NT2/D1 (cell line): ENCODE data around the gene SCCPDH.

Experiments used
- DNase-seq: peaks from one replicate; pipeline ENCODE4 v3.0.0-alpha.2; 2011; ENCODE audit warnings: low read depth, low spot score
- H3K27me3 ChIP-seq: 2 replicates; pipeline ENCODE4 v1.6.0; 2011; ENCODE audit warnings: mild to moderate bottlenecking; ENCODE audit not compliant: insufficient read length, insufficient read depth
- H3K36me3 ChIP-seq: 2 replicates; pipeline ENCODE4 v1.6.1; 2011; ENCODE audit warnings: mild to moderate bottlenecking, low read length, mixed read lengths; ENCODE audit not compliant: insufficient read depth, insufficient read length
- H3K4me1 ChIP-seq: 2 replicates; pipeline ENCODE4 v1.5.1; 2011; ENCODE audit not compliant: insufficient read depth, insufficient read length
- H3K4me3 ChIP-seq: 2 replicates; pipeline ENCODE4 v1.5.1; 2011; ENCODE audit warnings: low read depth; ENCODE audit not compliant: insufficient read length
- H3K9ac ChIP-seq: 2 replicates; pipeline ENCODE4 v1.6.0; 2011; ENCODE audit warnings: low read depth; ENCODE audit not compliant: insufficient read length
- H3K9me3 ChIP-seq: 2 replicates; pipeline ENCODE4 v1.5.1; 2011; ENCODE audit warnings: mild to moderate bottlenecking, low read length; ENCODE audit not compliant: insufficient read depth
- SUZ12 ChIP-seq: IDR thresholded peaks from 2 replicates; pipeline ENCODE4 v1.6.1; 2011; ENCODE audit not compliant: insufficient read length, insufficient read depth; ENCODE audit errors: extremely low read depth
- YY1 ChIP-seq: IDR thresholded peaks from 2 replicates; pipeline ENCODE4 v1.6.1; 2011; ENCODE audit not compliant: insufficient read length, insufficient read depth
- ZNF274 ChIP-seq: IDR thresholded peaks from 2 replicates; pipeline ENCODE4 v1.6.1; 2011; ENCODE audit warnings: mild to moderate bottlenecking, low read depth, low read length

Gene SCCPDH

DNA sequence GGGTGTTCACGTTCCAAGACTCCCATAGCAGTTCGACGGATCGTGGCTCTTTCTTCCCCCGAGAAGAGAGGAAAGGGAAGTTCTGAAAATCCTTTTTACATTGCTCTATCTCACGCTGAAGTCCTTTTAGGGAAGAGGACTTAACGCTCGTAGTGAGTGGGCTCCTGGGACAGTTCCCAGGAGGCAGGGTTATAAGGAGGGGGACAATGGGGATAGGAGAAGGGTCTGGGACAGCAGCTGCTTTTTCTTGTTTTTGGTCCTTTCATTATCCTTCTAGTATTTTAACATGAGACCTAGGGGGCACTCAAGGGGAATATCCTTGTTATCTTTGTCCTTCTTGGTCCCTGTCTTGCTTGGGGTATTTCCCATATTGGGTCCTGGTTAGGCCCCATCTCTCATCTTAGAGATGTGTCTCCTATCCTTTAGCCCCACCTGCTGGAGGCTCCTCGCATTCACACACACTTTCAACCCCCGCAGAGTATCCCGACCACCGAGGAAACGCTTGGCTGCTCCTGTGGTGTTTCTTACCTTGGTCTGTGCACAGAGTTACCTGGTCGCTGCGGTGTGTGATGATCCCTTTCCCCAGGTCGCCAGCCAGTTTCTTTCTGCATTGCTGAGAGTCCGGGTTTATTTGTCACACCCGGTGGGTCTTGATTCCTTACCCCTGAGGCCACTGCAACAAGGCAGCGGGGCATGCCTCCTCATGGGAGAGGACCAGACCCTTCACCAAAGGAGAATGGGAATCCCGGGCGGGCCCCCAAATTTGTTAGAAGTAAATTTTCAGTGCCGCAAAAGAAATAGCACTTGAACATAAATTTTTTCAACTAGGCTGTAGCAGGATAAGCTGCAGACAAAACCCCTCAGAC lies 29.7 kb downstream of the SCCPDH start:
- Histone ChIP-seq H3K27me3 (no peaks in the 10 kb centered on the region), H3K9ac (no peak overlapping the region), H3K9me3 (no peaks in the 10 kb centered on the region), H3K36me3 (no peaks in the 10 kb centered on the region), H3K4me3 (no peak overlapping the region), H3K4me1 (no peaks in the 10 kb centered on the region)
- peak; percentile 81 for DNase-seq
- TF ChIP-seq YY1 (no peak), SUZ12 (no peak), ZNF274 (no peak)

DNA sequence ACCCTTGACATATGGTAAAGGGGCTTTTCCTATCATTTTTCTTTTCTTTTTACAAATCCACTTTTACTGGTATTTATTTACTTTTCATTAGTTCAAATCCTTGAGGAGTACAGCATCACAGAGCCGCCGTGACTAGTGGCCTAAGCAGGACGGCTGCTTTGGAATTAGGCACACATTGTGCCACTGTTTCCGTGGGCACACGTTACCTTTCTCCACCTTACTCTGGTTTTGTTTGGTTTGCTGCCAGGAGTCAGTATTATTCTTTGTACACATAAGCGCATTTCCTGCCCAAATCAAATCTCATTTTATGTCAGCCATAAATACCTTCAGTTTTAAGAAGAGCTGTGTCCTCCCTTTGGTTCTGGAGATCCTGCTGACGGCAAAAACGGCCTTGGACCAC lies 31.2 kb downstream of the SCCPDH start:
- Histone ChIP-seq H3K36me3 (peaks cover under 1% of the 10 kb centered on the region), H3K4me1 (no peaks in the 10 kb centered on the region), H3K4me3 (no peak overlapping the region), H3K9me3 (no peaks in the 10 kb centered on the region), H3K9ac (no peak overlapping the region), H3K27me3 (no peaks in the 10 kb centered on the region)
- TF ChIP-seq YY1 (no peak), SUZ12 (no peak), ZNF274 (no peak)
- DNase-seq = no peak

DNA sequence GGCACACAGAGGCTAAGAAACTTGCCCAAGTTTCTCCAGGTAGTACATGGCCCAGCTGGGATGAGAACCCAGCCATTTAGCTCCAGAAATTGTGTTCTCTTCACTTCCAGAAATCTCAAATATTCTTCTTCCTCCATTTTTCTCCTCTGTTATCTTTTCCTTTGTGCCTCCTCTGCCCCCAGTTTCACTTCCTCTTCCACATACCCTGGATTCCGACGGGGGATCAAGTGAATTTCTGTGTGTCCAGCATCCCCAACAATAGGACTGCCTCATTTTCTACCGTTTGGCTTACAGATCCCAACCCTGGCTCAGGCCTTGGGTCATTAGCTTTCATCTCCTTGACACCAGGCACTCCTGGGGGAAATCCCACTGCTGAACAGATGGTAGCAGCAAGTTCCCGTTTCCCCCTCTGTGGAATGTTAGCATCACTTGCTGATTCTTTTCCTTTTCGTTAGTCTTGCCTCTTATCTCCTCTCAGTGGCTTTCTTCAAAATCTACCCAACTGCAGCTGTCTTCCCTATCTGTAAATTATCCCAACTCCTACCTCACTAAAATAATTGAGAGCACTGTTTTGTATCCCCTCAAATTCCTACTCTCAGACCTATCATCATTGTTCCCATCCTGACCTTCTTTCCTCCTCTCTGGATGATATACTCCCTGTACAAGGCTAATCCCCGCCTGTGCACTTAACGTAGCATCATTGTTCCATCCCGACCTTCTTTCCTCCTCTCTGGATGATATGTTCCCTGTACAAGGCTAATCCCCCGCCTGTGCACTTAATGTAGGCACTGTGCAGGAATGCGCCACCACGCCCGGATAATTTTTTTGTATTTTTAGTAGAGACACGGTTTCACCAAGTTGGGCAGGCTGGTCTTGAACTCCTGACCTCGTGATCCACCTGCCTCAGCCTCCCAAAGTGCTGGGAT lies 36.5 kb downstream of the SCCPDH start:
- Histone ChIP-seq H3K27me3 (no peaks in the 10 kb centered on the region), H3K9me3 (no peaks in the 10 kb centered on the region), H3K4me1 (no peaks in the 10 kb centered on the region), H3K4me3 (no peak overlapping the region), H3K36me3 (peaks cover 5% of the 10 kb centered on the region), H3K9ac (no peak overlapping the region)
- TF ChIP-seq SUZ12 (no peak), YY1 (no peak), ZNF274 (no peak)
- DNase-seq = no peak

DNA sequence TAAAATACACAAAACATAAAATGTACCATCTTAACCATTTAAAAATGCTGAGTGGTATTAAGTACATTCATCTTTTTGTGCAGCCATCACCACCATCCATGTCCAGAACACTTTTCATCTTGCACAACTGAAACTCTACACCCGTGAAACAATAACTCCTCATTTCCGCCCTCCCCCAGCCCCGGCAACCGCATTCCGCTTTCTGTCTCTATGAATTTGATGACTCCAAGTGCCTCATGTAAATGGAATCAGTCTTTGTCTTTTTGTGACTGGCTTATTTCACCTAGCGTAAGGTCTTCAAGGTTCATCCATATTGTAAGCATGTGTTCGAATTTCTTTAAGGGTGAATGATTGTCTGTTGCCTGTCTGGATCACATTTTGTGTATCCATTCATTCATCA lies 37.2 kb downstream of the SCCPDH start:
- TF ChIP-seq SUZ12 (no peak), ZNF274 (no peak), YY1 (no peak)
- peaks cover 11% of the 10 kb centered on the region for H3K36me3 ChIP-seq
- no peaks in the 10 kb centered on the region for H3K27me3 ChIP-seq

DNA sequence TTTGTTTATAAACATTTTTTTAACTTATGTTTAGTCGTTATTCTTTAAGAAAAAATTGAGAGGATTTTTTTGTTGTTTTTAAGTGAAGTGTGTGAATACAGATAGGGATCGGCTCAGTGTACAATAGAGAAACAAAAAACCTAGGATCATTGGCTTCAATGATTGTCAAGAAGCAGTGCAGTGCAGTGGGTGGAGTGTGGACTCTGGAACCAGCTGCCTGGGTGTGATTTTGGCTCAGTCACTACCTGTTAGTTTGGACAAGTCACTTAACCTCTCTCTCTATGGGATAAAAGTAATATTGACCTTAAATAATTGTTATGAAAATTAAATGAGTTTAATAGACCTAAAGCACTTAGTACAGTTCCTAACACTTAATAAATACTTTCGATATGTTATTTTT lies 41.3 kb downstream of the SCCPDH start:
- Histone ChIP-seq H3K9me3 (no peaks in the 10 kb centered on the region), H3K4me3 (no peak overlapping the region), H3K4me1 (peaks cover 7% of the 10 kb centered on the region), H3K27me3 (no peaks in the 10 kb centered on the region), H3K36me3 (peaks cover 11% of the 10 kb centered on the region), H3K9ac (no peak overlapping the region)
- DNase-seq = no peak
- no peak for TF ChIP-seq SUZ12
- no peak for TF ChIP-seq ZNF274
- no peak for TF ChIP-seq YY1

More for the DNA sequence above, 37.2 kb downstream of the SCCPDH start:
- no peak overlapping the region for H3K4me3 ChIP-seq
- DNase-seq = no peak
- H3K9ac ChIP-seq = no peak overlapping the region
- H3K9me3 ChIP-seq = no peaks in the 10 kb centered on the region
- no peaks in the 10 kb centered on the region for H3K4me1 ChIP-seq

DNA sequence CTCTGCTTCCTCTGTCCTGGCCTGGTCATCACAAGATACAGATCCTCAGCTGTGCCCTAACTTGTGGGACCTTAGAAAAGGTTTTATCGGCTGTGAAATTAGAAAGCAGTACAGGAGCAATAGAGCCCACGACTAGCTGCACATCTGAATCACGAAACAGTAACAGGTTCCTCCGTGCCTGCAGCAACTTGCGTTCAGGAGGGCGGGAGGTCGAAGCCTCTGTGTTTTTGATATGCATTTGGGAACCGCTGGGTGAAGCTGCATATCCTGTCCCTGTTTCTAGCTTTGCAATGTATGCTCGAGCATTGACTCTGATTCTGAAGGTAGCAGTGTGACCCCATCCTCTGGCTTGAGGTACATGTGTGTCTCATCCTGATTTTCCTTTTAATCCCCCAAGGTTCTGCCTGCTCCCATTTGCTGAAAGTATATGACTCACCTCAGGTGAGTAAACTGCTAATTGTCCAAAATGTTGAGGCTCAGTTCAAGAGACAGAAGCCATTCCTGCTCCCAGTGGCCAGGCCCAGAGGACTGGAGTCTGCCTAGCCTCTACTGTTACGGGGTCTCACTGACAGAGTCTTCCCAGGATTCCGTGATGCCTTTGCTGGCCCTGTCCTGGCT lies 44.3 kb downstream of the SCCPDH start:
- no peak overlapping the region for H3K4me3 ChIP-seq
- H3K4me1 ChIP-seq = peaks cover 7% of the 10 kb centered on the region
- no peak for TF ChIP-seq SUZ12
- TF ChIP-seq ZNF274 = no peak
- no peak for TF ChIP-seq YY1
- peaks cover 12% of the 10 kb centered on the region for H3K36me3 ChIP-seq
- H3K9ac ChIP-seq = no peak overlapping the region
- no peaks in the 10 kb centered on the region for H3K27me3 ChIP-seq
- H3K9me3 ChIP-seq = no peaks in the 10 kb centered on the region
- DNase-seq = no peak

DNA sequence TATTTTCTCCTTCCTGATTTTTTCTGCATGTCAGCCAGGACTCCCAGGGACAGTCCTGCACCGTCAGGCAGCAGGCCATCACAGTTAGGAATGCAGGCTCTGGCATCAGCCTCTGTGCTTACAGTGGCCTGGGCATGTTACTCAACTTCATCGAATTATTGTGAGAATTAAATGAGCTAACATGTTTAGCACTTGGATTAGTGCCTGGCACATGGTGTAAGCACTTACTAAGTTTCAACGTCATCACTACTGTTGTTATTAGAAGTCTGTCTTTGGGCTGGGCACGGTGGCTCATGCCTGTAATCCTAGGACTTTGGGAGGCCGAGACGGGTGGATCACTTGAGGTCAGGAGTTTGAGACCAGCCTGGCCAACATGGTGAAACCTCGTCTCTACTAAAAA lies 45.1 kb downstream of the SCCPDH start:
- Histone ChIP-seq H3K36me3 (peaks cover 12% of the 10 kb centered on the region), H3K27me3 (no peaks in the 10 kb centered on the region), H3K4me3 (no peak overlapping the region), H3K9me3 (no peaks in the 10 kb centered on the region), H3K4me1 (peaks cover 7% of the 10 kb centered on the region), H3K9ac (no peak overlapping the region)
- DNase-seq = no peak
- TF ChIP-seq ZNF274 = no peak
- no peak for TF ChIP-seq SUZ12
- TF ChIP-seq YY1 = no peak
